A549 (cell line): ENCODE data around the gene PITPNM2. TPM values are rescaled to one million over a fixed set of nuclear protein-coding genes. Genes with fewer than 3 reads are reported as not detected.

Experiments used
- ATAC-seq, 2 experiments: fragments of 200-7000 bp in 1 of 2; fragments of >200 bp in 1 of 2; cut with Nextera tagmentation in 1 of 2; cut with Tn5 transposase in 1 of 2; 3 replicates each; pipeline versions ENCODE4 v1.8.0 to v1.9.1; 2018 to 2020; ENCODE audit warnings: mild to moderate bottlenecking in 1 of 2, moderate library complexity in 1 of 2
- CTCF ChIA-PET: fragments of 300-600 bp; sonication (Branson Sonifier 250); formaldehyde crosslinking; extraction: SDS; loops from one replicate; lab custom pipeline; 2021; ENCODE audit warnings: antibody characterized with exemption, inconsistent platforms; lab: Yijun Ruan, JAX
- POLR2A ChIA-PET: fragments of 350-600 bp; formaldehyde crosslinking; extraction: SDS; loops from one replicate; lab custom pipeline; 2021; ENCODE audit warnings: antibody characterized with exemption, inconsistent platforms; lab: Yijun Ruan, JAX
- DNase-seq, 2 experiments: peaks; one replicate each; pipeline versions ENCODE4 v3.0.0 to v3.0.0-alpha.2; 2011 to 2016; ENCODE audit warnings: low read depth in 1 of 2, low spot score in 1 of 2
- FAIRE-seq: peaks from 2 replicates; lab custom pipeline; 2011; peaks lifted over from hg19 to GRCh38; lab: Jason Lieb, UNC
- H3K27ac ChIP-seq, 2 experiments: fragments of >200 bp; sonication (Bioruptor Twin); formaldehyde crosslinking; 3 replicates each; pipeline ENCODE4 v1.5.1; 2016 to 2017
- H3K4me1 ChIP-seq: fragments of >200 bp; sonication (Bioruptor Twin); formaldehyde crosslinking; 3 replicates; pipeline ENCODE4 v1.6.1; 2016
- H3K4me2 ChIP-seq: fragments of >200 bp; sonication (Bioruptor Twin); formaldehyde crosslinking; 3 replicates; pipeline ENCODE4 v1.6.1; 2016
- H3K4me3 ChIP-seq: fragments of >200 bp; sonication (Bioruptor Twin); formaldehyde crosslinking; 3 replicates; pipeline ENCODE4 v1.5.1; 2016
- H3K9me3 ChIP-seq: fragments of >200 bp; sonication (Bioruptor Twin); formaldehyde crosslinking; 3 replicates; pipeline ENCODE4 v1.6.1; 2016
- CBX8 ChIP-seq: fragments of 200-600 bp; sonication (generic); IDR thresholded peaks from 2 replicates; pipeline ENCODE4 v1.6.1; 2016
- CEBPB ChIP-seq, 2 experiments: fragments of >200 bp in 1 of 2; sonication (Bioruptor Twin) in 1 of 2; formaldehyde crosslinking in 1 of 2; IDR thresholded peaks; 2 replicates each; pipeline ENCODE4 v1.6.1; 2012 to 2016
- CHD4 ChIP-seq: fragments of 200-600 bp; sonication (generic); IDR thresholded peaks from 2 replicates; pipeline ENCODE4 v1.6.1; 2016; ENCODE audit warnings: antibody characterized with exemption, mild to moderate bottlenecking, borderline replicate concordance
- EHMT2 ChIP-seq: fragments of 200-600 bp; sonication (generic); IDR thresholded peaks from 2 replicates; pipeline ENCODE4 v1.6.1; 2016; ENCODE audit warnings: antibody characterized with exemption, low read depth, mild to moderate bottlenecking, moderate library complexity
- EP300 ChIP-seq, 2 experiments: fragments of >200 bp; sonication (Bioruptor Twin); formaldehyde crosslinking; IDR thresholded peaks; 2 replicates in 1 of 2; 3 replicates in 1 of 2; pipeline ENCODE4 v1.6.1; 2016 to 2017
- FOSB ChIP-seq: fragments of 250-450 bp; sonication (Bioruptor Pico); IDR thresholded peaks from 2 replicates; pipeline ENCODE4 v1.5.0; 2020; ENCODE audit warnings: mild to moderate bottlenecking, moderate library complexity
- HEYL ChIP-seq: fragments of 250-450 bp; sonication (Bioruptor Pico); IDR thresholded peaks from 2 replicates; pipeline ENCODE4 v1.8.0; 2021; ENCODE audit warnings: mild to moderate bottlenecking, moderate library complexity
- HOXA7 ChIP-seq: fragments of 250-450 bp; sonication (Bioruptor Pico); IDR thresholded peaks from 2 replicates; pipeline ENCODE4 v1.5.0; 2020; ENCODE audit warnings: mild to moderate bottlenecking, moderate library complexity
- HOXB13 ChIP-seq: fragments of 250-450 bp; sonication (Bioruptor Pico); IDR thresholded peaks from 2 replicates; pipeline ENCODE4 v1.5.0; 2020; ENCODE audit warnings: low read depth, mild to moderate bottlenecking, moderate library complexity
- HOXB5 ChIP-seq: fragments of 250-450 bp; sonication (Bioruptor Pico); IDR thresholded peaks from 2 replicates; pipeline ENCODE4 v1.5.0; 2020; ENCODE audit warnings: mild to moderate bottlenecking, moderate library complexity
- JUNB ChIP-seq: fragments of >200 bp; sonication (Bioruptor Twin); formaldehyde crosslinking; IDR thresholded peaks from 2 replicates; pipeline ENCODE4 v1.6.1; 2016
- KDM5A ChIP-seq: fragments of 200-600 bp; sonication (generic); IDR thresholded peaks from 2 replicates; pipeline ENCODE4 v1.6.1; 2016; ENCODE audit warnings: antibody characterized with exemption, mild to moderate bottlenecking
- MAZ ChIP-seq: fragments of 150-350 bp; IDR thresholded peaks from 2 replicates; pipeline ENCODE4 v1.6.1; 2014; ENCODE audit warnings: antibody characterized with exemption, low read depth, low read length, borderline replicate concordance
- MYC ChIP-seq: IDR thresholded peaks from 2 replicates; pipeline ENCODE4 v1.6.1; 2012; ENCODE audit warnings: mild to moderate bottlenecking, inconsistent platforms, low read length, improper control_type of control experiment, borderline replicate concordance
- NR3C1 ChIP-seq: fragments of >200 bp; sonication (Bioruptor Twin); formaldehyde crosslinking; IDR thresholded peaks from 3 replicates; pipeline ENCODE4 v1.6.1; 2017
- POLR2A ChIP-seq: IDR thresholded peaks from 2 replicates; pipeline ENCODE4 v1.6.1; 2012; ENCODE audit warnings: mild to moderate bottlenecking, low read length
- POLR2AphosphoS2 ChIP-seq: conservative IDR thresholded peaks from 2 replicates; pipeline ENCODE4 v1.6.1; 2012; ENCODE audit warnings: low read length, improper control_type of control experiment, inconsistent platforms
- RCOR1 ChIP-seq: fragments of 150-350 bp; IDR thresholded peaks from 2 replicates; pipeline ENCODE4 v1.6.1; 2014; ENCODE audit warnings: antibody characterized with exemption, low read length, low read depth
- RFX5 ChIP-seq: fragments of 450-650 bp; IDR thresholded peaks from 2 replicates; pipeline ENCODE4 v1.7.1; 2014; ENCODE audit warnings: antibody characterized with exemption, mild to moderate bottlenecking, moderate library complexity
- RNF2 ChIP-seq: fragments of 200-600 bp; sonication (generic); IDR thresholded peaks from 2 replicates; pipeline ENCODE4 v1.6.1; 2016; ENCODE audit warnings: low read depth, mild to moderate bottlenecking, antibody characterized with exemption, moderate library complexity, borderline replicate concordance
- SMC3 ChIP-seq: fragments of >200 bp; sonication (Bioruptor Twin); formaldehyde crosslinking; IDR thresholded peaks from 3 replicates; pipeline ENCODE4 v1.6.1; 2018; ENCODE audit warnings: inconsistent platforms
- TFCP2L1 ChIP-seq: fragments of 250-450 bp; sonication (Bioruptor Pico); IDR thresholded peaks from 2 replicates; pipeline ENCODE4 v1.5.0; 2021; ENCODE audit warnings: mild to moderate bottlenecking
- ZC3H11A ChIP-seq: fragments of 450-650 bp; IDR thresholded peaks from 2 replicates; pipeline ENCODE4 v1.6.1; 2014; ENCODE audit warnings: antibody characterized with exemption, mild to moderate bottlenecking
- ZFP36 ChIP-seq: fragments of 450-650 bp; IDR thresholded peaks from 2 replicates; pipeline ENCODE4 v1.6.1; 2014; ENCODE audit warnings: borderline replicate concordance; ENCODE audit not compliant: partially characterized antibody
- WGBS: methylation state at CpG from one replicate; pipeline ENCODE4 v1.1.6; 2017; ENCODE audit errors: missing lambda C conversion rate; 5-methylcytosine and 5-hydroxymethylcytosine counted together
- polyA plus RNA-seq, 4 experiments: library from polyadenylated mRNA; depleted of rRNA in 3 of 4; stranded (reverse); fragments of >200 nt; fragmentation: RNase III in 1 of 4; extraction: RNeasy Plus Mini Kit Qiagen cat#74134 plus additional on column Dnase treatment in 1 of 4; gene quantifications; 2 replicates in 3 of 4; 3 replicates in 1 of 4; pipeline ENCODE4 v1.2.3, GENCODE V29; 2011 to 2017
- TF ChIP-seq, protein P1 (sequence below): IDR thresholded peaks from 2 replicates; pipeline ENCODE4 v1.6.1; 2012; ENCODE audit warnings: low read depth, borderline replicate concordance
- TF ChIP-seq, protein P2 (sequence below): fragments of >200 bp; sonication (Bioruptor Twin); formaldehyde crosslinking; IDR thresholded peaks from 2 replicates; pipeline ENCODE4 v1.6.1; 2016
- TF ChIP-seq, protein P3 (sequence below): fragments of >200 bp; sonication (Bioruptor Twin); formaldehyde crosslinking; IDR thresholded peaks from 3 replicates; pipeline ENCODE4 v1.6.1; 2016
- TF ChIP-seq, protein P4 (sequence below): fragments of 250-450 bp; sonication (Bioruptor Pico); IDR thresholded peaks from 2 replicates; pipeline ENCODE4 v1.5.0; 2021; ENCODE audit warnings: mild to moderate bottlenecking, moderate library complexity, borderline replicate concordance

The PITPNM2 gene
- polyA plus RNA-seq, 2 of the 4 experiments (the other 2 are of a cell fraction) = 2.6 to 13.6 TPM

DNA sequence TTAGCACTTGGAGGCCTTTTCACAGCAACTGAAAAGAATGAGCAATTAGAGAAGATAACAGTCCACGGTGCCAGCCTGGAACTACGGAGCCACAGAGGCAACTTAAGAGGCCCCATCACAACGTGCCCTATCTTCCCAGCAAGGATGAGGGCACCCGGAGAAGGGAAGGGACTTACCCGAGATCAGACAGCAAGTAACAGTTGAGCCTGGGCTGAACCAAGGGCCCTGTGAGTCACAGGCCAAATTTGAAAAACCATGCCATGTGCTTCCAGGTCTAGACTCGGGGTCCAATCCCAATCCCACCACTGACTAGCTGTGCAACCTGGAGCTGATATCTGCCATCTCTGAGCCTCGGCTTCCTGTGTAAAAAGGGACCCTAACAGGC is 42.2 kb downstream of the PITPNM2 start:
- 85% methylated on average over 7 of the region's 7 CpGs for WGBS
- DNase-seq = no peak
- Histone ChIP-seq H3K4me2 (no peak overlapping the region), H3K27ac (peak overlapping the region in 1 of 2 experiments; percentile 31; a peak in 1 of 6 replicates), H3K4me1 (peaks cover 21% of the 10 kb centered on the region), H3K4me3 (no peak overlapping the region), H3K9me3 (no peaks in the 10 kb centered on the region)
- POLR2A ChIA-PET = no interaction called here
- TF ChIP-seq, protein P1, sequence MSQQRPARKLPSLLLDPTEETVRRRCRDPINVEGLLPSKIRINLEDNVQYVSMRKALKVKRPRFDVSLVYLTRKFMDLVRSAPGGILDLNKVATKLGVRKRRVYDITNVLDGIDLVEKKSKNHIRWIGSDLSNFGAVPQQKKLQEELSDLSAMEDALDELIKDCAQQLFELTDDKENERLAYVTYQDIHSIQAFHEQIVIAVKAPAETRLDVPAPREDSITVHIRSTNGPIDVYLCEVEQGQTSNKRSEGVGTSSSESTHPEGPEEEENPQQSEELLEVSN = no peak
- no peak for TF ChIP-seq TFCP2L1
- no peak for TF ChIP-seq CBX8
- TF ChIP-seq, protein P2, sequence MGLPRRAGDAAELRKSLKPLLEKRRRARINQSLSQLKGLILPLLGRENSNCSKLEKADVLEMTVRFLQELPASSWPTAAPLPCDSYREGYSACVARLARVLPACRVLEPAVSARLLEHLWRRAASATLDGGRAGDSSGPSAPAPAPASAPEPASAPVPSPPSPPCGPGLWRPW = no peak
- no peak for TF ChIP-seq MYC
- no peak for TF ChIP-seq HOXB13
- TF ChIP-seq SMC3 = no peak
- TF ChIP-seq ZC3H11A = no peak
- no peak for TF ChIP-seq EHMT2
- no peak for TF ChIP-seq RFX5
- ATAC-seq = no peak
- CTCF ChIA-PET = interaction anchor here (1.3 to 5.3 kb wide), 3 partner anchors 17 to 64 kb away, joined by 3 to 27 read pairs (median 8); partner anchors contain the start of gene PITPNM2
- FAIRE-seq = no peak

DNA sequence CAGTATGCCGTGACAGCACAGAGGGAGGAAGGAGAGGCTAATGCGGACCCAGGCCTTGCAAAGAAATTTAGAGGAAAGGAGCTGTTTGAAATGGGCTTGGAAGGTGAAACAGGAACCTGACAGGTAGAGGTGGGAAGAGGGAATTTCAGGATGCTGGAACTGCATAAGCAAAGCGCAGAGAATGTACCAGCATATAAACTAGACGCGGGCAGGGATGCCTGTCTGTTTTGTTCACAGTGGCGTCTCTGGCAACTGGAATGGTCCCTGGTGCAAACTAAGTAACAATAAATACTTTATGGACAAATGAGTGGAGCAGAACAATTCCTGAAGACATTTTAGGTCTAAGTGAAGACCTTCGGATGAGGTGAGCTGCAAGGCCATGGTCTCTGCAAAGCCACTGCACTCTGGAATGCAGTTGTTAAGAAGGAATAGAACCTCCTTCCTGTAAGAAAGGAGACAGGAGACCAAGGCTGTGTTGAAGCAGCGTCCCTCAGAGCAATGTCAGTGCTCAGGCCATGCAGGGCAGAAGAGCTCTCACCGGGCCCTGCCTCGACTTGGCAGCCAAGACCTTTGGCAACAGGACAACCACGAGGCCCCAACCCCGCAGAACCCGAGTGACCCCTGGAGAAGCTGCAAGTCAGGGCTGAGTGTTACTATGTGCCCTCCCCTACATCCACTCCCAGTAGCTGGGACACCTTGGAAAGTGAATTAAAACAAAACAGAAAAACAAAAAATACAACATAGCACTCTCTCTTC is 42.8 kb downstream of the PITPNM2 start:
- ChIA-PET POLR2A (no interaction called here), CTCF (interaction anchor here (0.6 to 5.3 kb wide), 5 partner anchors 12 to 77 kb away, joined by 3 to 27 read pairs (median 3); partner anchors contain the start of gene PITPNM2)
- WGBS = 92% methylated on average over 13 of the region's 13 CpGs
- no peaks in the 10 kb centered on the region for H3K9me3 ChIP-seq
- no peak overlapping the region for H3K4me2 ChIP-seq
- H3K27ac ChIP-seq = peak overlapping the region in 1 of 2 experiments; percentile 66; a peak in 1 of 6 replicates
- no peak for DNase-seq
- peaks cover 26% of the 10 kb centered on the region for H3K4me1 ChIP-seq
- no peak for ATAC-seq
- no peak overlapping the region for H3K4me3 ChIP-seq
- no peak for FAIRE-seq
- TF ChIP-seq HOXB13 (no peak), POLR2A (no peak), JUNB (no peak), MAZ (no peak), CHD4 (no peak)
- TF ChIP-seq, protein P3, sequence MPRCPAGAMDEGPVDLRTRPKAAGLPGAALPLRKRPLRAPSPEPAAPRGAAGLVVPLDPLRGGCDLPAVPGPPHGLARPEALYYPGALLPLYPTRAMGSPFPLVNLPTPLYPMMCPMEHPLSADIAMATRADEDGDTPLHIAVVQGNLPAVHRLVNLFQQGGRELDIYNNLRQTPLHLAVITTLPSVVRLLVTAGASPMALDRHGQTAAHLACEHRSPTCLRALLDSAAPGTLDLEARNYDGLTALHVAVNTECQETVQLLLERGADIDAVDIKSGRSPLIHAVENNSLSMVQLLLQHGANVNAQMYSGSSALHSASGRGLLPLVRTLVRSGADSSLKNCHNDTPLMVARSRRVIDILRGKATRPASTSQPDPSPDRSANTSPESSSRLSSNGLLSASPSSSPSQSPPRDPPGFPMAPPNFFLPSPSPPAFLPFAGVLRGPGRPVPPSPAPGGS = no peak

DNA sequence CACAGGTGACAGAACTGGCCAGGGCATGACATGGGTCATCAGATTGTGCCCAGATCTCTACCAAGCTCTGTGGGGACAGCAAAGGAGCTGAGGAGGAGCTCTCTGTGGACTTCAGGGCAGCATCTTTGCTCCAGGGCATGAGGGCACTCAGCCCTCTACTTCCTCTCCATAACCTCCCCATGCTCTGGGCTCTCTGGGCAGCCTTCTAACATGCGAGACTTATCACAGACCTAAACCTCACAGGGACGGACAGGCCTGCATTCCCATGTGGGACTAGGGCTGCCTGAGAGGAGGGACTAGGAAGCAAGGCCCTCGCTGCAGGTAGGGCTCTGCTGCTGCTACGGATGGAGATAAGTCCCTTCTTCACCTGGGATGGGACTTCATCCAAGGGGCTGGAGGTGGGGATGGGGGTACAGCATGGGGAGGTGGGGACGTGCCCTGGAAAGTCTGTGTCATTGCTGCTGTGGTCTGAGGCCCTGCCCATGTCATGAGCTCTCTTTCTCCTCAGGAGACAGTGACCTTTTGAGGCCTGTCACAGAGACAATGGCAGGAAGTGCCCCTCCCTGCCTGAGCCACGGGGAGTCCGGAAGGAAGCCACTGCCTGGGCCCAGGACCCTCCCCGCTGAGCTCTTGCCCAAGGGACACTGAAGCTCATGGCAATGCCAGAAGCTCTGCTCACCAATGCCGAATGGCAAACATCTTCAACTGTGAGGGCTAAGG is 44.1 kb downstream of the PITPNM2 start:
- Histone ChIP-seq H3K4me3 (no peak overlapping the region), H3K4me2 (peak overlapping the region; percentile 30; the same call in 2 of the 3 replicates), H3K27ac (peak overlapping the region; percentile 20 to 66; a peak in 3 of 6 replicates), H3K9me3 (no peaks in the 10 kb centered on the region), H3K4me1 (peaks cover 36% of the 10 kb centered on the region)
- ChIA-PET CTCF (interaction anchor here (1.3 to 5.3 kb wide), 5 partner anchors 10 to 63 kb away, joined by 3 to 27 read pairs (median 4); partner anchors contain the start of gene PITPNM2), POLR2A (no interaction called here)
- DNase-seq = peak in 1 of 2 experiments; percentile 39
- no peak for ATAC-seq
- no peak for FAIRE-seq
- 74% methylated on average over 9 of the region's 9 CpGs for WGBS
- no peak for TF ChIP-seq ZFP36
- no peak for TF ChIP-seq TFCP2L1
- no peak for TF ChIP-seq POLR2AphosphoS2
- no peak for TF ChIP-seq HOXA7 (CRISPR knock-in tag)
- TF ChIP-seq JUNB = no peak
- TF ChIP-seq RCOR1 = no peak
- no peak for TF ChIP-seq MYC
- TF ChIP-seq CEBPB (IDR thresholded peaks at IDR 0.05) = no peak
- no peak for TF ChIP-seq HEYL (CRISPR knock-in tag)
- TF ChIP-seq HOXB5 (CRISPR knock-in tag) = no peak
- TF ChIP-seq NR3C1 = no peak
- TF ChIP-seq, protein P4, sequence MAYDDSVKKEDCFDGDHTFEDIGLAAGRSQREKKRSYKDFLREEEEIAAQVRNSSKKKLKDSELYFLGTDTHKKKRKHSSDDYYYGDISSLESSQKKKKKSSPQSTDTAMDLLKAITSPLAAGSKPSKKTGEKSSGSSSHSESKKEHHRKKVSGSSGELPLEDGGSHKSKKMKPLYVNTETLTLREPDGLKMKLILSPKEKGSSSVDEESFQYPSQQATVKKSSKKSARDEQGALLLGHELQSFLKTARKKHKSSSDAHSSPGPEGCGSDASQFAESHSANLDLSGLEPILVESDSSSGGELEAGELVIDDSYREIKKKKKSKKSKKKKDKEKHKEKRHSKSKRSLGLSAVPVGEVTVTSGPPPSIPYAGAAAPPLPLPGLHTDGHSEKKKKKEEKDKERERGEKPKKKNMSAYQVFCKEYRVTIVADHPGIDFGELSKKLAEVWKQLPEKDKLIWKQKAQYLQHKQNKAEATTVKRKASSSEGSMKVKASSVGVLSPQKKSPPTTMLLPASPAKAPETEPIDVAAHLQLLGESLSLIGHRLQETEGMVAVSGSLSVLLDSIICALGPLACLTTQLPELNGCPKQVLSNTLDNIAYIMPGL (CRISPR knock-in tag) = no peak
- TF ChIP-seq FOSB (CRISPR knock-in tag) = no peak
- no peak for TF ChIP-seq EP300 (IDR thresholded peaks at IDR 0.05)
- TF ChIP-seq RNF2 = no peak
- TF ChIP-seq KDM5A = no peak
- TF ChIP-seq POLR2A = no peak
